ENCODE data around the gene BRD4. TPM values are rescaled to one million over a fixed set of nuclear protein-coding genes. Genes with fewer than 3 reads are reported as not detected.

The BRD4 gene
- total RNA-seq, 1 donor from 2014 or later: 104 TPM

- peaks cover 34% of the 10 kb centered on the region for H3K36me3 Mint-ChIP-seq (ENCODE audit: low read depth)
- no peaks in the 10 kb centered on the region for H3K27me3 Mint-ChIP-seq (ENCODE audit: low read depth)
- no peak for TF ChIP-seq CTCF (IDR thresholded peaks at IDR 0.05)
- no peak for DNase-seq (ENCODE audit: low spot score)
- no peak overlapping the region for H3K4me3 Mint-ChIP-seq (ENCODE audit: unreplicated experiment)
- no peaks in the 10 kb centered on the region for H3K9me3 Mint-ChIP-seq (ENCODE audit: low read depth)
- peaks cover 23% of the 10 kb centered on the region for H3K4me1 Mint-ChIP-seq (ENCODE audit: low read depth)
- no peak overlapping the region for H3K27ac Mint-ChIP-seq (ENCODE audit: unreplicated experiment)
These were observed 140.4 kb downstream of the BRD4 start for GRCh38 chr19:15191982-15192381.

GRCh38 chr19:15191514-15191913, 140.8 kb downstream of the BRD4 start:
- Mint-ChIP-seq H3K4me3 (ENCODE audit: unreplicated experiment) (no peak overlapping the region), H3K27ac (ENCODE audit: unreplicated experiment) (no peak overlapping the region), H3K9me3 (ENCODE audit: low read depth) (no peaks in the 10 kb centered on the region), H3K27me3 (ENCODE audit: low read depth) (no peaks in the 10 kb centered on the region), H3K4me1 (ENCODE audit: low read depth) (peaks cover 19% of the 10 kb centered on the region), H3K36me3 (ENCODE audit: low read depth) (peaks cover 32% of the 10 kb centered on the region)
- no peak for TF ChIP-seq CTCF (IDR thresholded peaks at IDR 0.05)
- DNase-seq (ENCODE audit: low spot score): no peak

- no peak for DNase-seq (ENCODE audit: low spot score)
- no peaks in the 10 kb centered on the region for H3K4me1 Mint-ChIP-seq (ENCODE audit: low read depth)
- TF ChIP-seq CTCF (IDR thresholded peaks at IDR 0.05): no peak
- no peak overlapping the region for H3K27ac Mint-ChIP-seq (ENCODE audit: unreplicated experiment)
- no peaks in the 10 kb centered on the region for H3K27me3 Mint-ChIP-seq (ENCODE audit: low read depth)
- no peak overlapping the region for H3K4me3 Mint-ChIP-seq (ENCODE audit: unreplicated experiment)
- H3K9me3 Mint-ChIP-seq (ENCODE audit: low read depth): no peaks in the 10 kb centered on the region
- H3K36me3 Mint-ChIP-seq (ENCODE audit: low read depth): peaks cover 49% of the 10 kb centered on the region
These were observed 143.5 kb downstream of the BRD4 start for GRCh38 chr19:15188851-15189250.

GRCh38 chr19:15187026-15188007, 145.0 kb downstream of the BRD4 start:
- Mint-ChIP-seq H3K4me1 (ENCODE audit: low read depth) (no peaks in the 10 kb centered on the region), H3K9me3 (ENCODE audit: low read depth) (no peaks in the 10 kb centered on the region), H3K36me3 (ENCODE audit: low read depth) (peaks cover 44% of the 10 kb centered on the region), H3K27ac (ENCODE audit: unreplicated experiment) (no peak overlapping the region), H3K4me3 (ENCODE audit: unreplicated experiment) (no peak overlapping the region), H3K27me3 (ENCODE audit: low read depth) (no peaks in the 10 kb centered on the region)
- TF ChIP-seq CTCF (IDR thresholded peaks at IDR 0.05): no peak
- DNase-seq (ENCODE audit: low spot score): no peak

Other genes starting within 250 kb of the BRD4 start
- gene SYDE1, start 225.1 kb downstream of the BRD4 start, total RNA-seq: 49.3 to 98.0 TPM (median 96.3 TPM) in 3 replicates
- 78.6 to 559 TPM (median 553 TPM) in 3 replicates for gene NOTCH3, start 131.5 kb downstream of the BRD4 start, total RNA-seq
- gene EPHX3, start 100.1 kb downstream of the BRD4 start, total RNA-seq: 0.15 to 0.38 TPM in 2 of 3 replicates, not detected in the other
- 21.3 to 23.5 TPM (median 23.0 TPM) in 3 replicates for gene AKAP8, start 47.2 kb upstream of the BRD4 start, total RNA-seq
- gene AKAP8L, start 86.4 kb upstream of the BRD4 start, total RNA-seq: 69.5 to 103 TPM (median 76.0 TPM) in 3 replicates
- 50.6 to 54.0 TPM (median 52.4 TPM) in 3 replicates for gene WIZ, start 117.4 kb upstream of the BRD4 start, total RNA-seq
- 0.05 TPM in 1 of 3 replicates, not detected in the others for gene RASAL3, start 132.0 kb upstream of the BRD4 start, total RNA-seq
- not detected in 3 replicates for gene PGLYRP2, start 147.0 kb upstream of the BRD4 start, total RNA-seq
- not detected in 3 replicates for gene CYP4F22, start 176.0 kb upstream of the BRD4 start, total RNA-seq

Measured in chondrocyte (in vitro differentiated cells).